Thyroid gland (tissue), 4 donors: ENCODE data around the gene TMED6. TPM values are rescaled to one million over a fixed set of nuclear protein-coding genes. Genes with fewer than 3 reads are reported as not detected.

ENCODE experiments used
- DNase-seq, 2 donors: peaks; one replicate each; pipeline ENCODE4 v3.0.0-alpha.2; 2019
- H3K27ac ChIP-seq, 3 donors: fragments of 200-600 bp; sonication (generic); 1 replicate in 2 of 3; 2 replicates in 1 of 3; pipeline ENCODE4 v1.5.1; 2016 to 2019; ENCODE audit warnings: mild to moderate bottlenecking in 1 of 3, moderate library complexity in 1 of 3
- H3K27me3 ChIP-seq: fragments of 200-600 bp; sonication (generic); one replicate; pipeline ENCODE4 v1.5.1; 2019
- H3K36me3 ChIP-seq, 2 donors: fragments of 200-600 bp; sonication (generic); one replicate each; pipeline ENCODE4 v1.5.1; 2016 to 2019
- H3K4me1 ChIP-seq, 2 donors: fragments of 200-600 bp; sonication (generic); one replicate each; pipeline ENCODE4 v1.5.1; 2017 to 2019
- H3K4me3 ChIP-seq, 3 donors: fragments of 200-600 bp; sonication (generic); replicated peaks in 1 of 3; 1 replicate in 2 of 3; 2 replicates in 1 of 3; pipeline ENCODE4 v1.5.1; 2016; ENCODE audit warnings: mild to moderate bottlenecking in 1 of 3
- H3K9me3 ChIP-seq: fragments of 200-600 bp; sonication (generic); one replicate; pipeline ENCODE4 v1.5.1; 2017
- POLR2A ChIP-seq, 2 donors: fragments of 450-650 bp; IDR thresholded peaks; one replicate each; pipeline ENCODE4 v1.6.1; 2017; ENCODE audit warnings: antibody characterized with exemption in 2 of 2, mild to moderate bottlenecking in 2 of 2, moderate library complexity in 1 of 2
- WGBS, 2 donors: methylation state at CpG; one replicate each; pipeline ENCODE4 v1.1.5; 2017; 5-methylcytosine and 5-hydroxymethylcytosine counted together
- intact Hi-C: fragments of 100-400 bp; cut with DNase I; formaldehyde crosslinking; loops from one replicate; pipeline ENCODE4 v1.15.1; 2023
- total RNA-seq, 4 donors: library from RNA; depleted of rRNA; stranded (reverse); fragments of >200 nt; gene quantifications; one replicate each; pipeline ENCODE4 v1.2.3, GENCODE V29; 2016
- TF ChIP-seq, protein P1 (sequence below), 6 experiments: fragments of 200-600 bp in 3 of 6; fragments of 450-650 bp in 3 of 6; sonication (generic) in 3 of 6; IDR thresholded peaks; one replicate each; pipeline ENCODE4 v1.5.1; 2016 to 2019; ENCODE audit warnings: antibody characterized with exemption in 6 of 6, mild to moderate bottlenecking in 2 of 6, inconsistent platforms in 1 of 6, moderate library complexity in 1 of 6

TMED6 gene
- total RNA-seq, 4 donors from 2014 or later: 4.1 TPM; not detected in 3

DNA sequence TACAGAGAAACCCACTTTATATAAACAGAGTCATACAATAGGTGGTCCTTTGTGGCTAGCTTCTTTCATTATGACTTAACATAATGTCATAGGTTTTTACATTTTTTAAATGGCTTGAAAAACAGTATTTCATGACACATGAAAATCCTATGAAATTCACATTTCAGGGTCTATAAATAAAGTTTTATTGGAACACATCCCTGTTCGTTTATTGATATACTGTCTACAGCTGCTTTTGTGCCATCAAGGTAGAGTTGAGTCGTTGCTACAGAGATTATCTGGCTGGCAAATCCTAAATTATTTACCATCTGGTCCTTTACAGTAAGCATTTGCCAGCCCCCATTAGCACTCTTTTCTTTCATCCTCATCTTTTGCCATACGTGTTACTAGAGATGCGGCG is 38.1 kb downstream of the TMED6 start:
- Histone ChIP-seq H3K4me1 (peaks cover 13 to 26% of the 10 kb centered on the region in 2 donors), H3K9me3 (no peaks in the 10 kb centered on the region), H3K27ac (no peak overlapping the region), H3K36me3 (peaks cover 19 to 27% of the 10 kb centered on the region in 2 donors), H3K27me3 (no peaks in the 10 kb centered on the region), H3K4me3 (no peak overlapping the region)
- intact Hi-C loops: no loop called here
- TF ChIP-seq, protein P1, sequence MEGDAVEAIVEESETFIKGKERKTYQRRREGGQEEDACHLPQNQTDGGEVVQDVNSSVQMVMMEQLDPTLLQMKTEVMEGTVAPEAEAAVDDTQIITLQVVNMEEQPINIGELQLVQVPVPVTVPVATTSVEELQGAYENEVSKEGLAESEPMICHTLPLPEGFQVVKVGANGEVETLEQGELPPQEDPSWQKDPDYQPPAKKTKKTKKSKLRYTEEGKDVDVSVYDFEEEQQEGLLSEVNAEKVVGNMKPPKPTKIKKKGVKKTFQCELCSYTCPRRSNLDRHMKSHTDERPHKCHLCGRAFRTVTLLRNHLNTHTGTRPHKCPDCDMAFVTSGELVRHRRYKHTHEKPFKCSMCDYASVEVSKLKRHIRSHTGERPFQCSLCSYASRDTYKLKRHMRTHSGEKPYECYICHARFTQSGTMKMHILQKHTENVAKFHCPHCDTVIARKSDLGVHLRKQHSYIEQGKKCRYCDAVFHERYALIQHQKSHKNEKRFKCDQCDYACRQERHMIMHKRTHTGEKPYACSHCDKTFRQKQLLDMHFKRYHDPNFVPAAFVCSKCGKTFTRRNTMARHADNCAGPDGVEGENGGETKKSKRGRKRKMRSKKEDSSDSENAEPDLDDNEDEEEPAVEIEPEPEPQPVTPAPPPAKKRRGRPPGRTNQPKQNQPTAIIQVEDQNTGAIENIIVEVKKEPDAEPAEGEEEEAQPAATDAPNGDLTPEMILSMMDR (IDR thresholded peaks at IDR 0.05): no peak
- no peak for DNase-seq
- 97 to 99% methylated on average over 5 of the region's 5 CpGs for WGBS, 2 donors

DNA sequence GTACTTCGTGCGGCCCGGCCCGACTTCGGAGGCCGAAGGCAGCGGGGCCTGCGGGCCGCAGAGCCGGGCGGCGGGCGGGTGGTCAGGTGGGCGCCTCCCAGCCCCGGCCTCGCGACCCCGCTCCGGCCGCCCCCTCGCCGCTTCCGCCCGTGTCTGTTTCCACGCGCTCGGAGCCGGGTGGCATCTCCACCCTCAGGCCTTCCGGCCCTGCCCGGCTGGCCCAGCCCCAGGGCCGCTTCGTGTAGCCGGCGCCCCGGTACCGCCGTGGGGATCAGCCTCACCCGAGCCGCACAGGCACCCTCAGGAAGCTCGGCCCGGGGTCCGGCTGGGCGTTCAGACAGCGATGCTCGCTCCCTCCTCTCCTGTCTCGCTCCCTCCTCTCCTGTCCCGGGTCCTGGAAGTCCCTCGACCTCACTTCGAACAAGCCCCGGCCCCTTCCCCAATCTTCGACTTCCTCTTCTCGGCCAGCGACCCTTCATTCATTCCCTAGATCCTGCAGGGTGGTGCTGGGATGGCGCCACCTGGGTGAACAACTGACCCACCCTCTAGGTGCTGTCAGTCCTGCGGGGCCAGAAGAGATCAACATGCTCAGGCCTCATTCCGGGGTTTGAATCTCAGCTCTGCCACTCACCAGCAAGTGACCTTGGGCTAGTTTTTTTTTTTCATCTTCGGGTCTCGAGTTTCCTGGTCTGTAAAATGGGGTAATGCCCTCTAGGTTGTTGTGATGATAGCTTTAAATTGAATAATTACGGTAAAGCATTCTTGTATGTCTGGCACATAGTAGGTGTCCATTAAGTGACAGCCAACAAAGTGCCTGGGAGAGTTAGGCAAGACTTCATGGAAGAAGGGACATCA is 39.8 kb downstream of the TMED6 start:
- WGBS, 2 donors: 3 to 5% methylated on average over 16 to 22 of the region's 59 CpGs
- H3K4me1 ChIP-seq: peaks cover 19 to 40% of the 10 kb centered on the region in 2 donors
- H3K27ac ChIP-seq: peak overlapping the region; percentile 67 to 85 (median 73)
- no peaks in the 10 kb centered on the region for H3K27me3 ChIP-seq
- peaks cover 9 to 14% of the 10 kb centered on the region in 2 donors for H3K36me3 ChIP-seq
- H3K9me3 ChIP-seq: no peaks in the 10 kb centered on the region
- peak overlapping the region; percentile 62 to 97 (median 85) for H3K4me3 ChIP-seq
- TF ChIP-seq, protein P1 (IDR thresholded peaks at IDR 0.05): no peak
- no peak for TF ChIP-seq POLR2A (IDR thresholded peaks at IDR 0.05)
- intact Hi-C loops: no loop called here
- DNase-seq: peak; percentile 41 to 46

DNA sequence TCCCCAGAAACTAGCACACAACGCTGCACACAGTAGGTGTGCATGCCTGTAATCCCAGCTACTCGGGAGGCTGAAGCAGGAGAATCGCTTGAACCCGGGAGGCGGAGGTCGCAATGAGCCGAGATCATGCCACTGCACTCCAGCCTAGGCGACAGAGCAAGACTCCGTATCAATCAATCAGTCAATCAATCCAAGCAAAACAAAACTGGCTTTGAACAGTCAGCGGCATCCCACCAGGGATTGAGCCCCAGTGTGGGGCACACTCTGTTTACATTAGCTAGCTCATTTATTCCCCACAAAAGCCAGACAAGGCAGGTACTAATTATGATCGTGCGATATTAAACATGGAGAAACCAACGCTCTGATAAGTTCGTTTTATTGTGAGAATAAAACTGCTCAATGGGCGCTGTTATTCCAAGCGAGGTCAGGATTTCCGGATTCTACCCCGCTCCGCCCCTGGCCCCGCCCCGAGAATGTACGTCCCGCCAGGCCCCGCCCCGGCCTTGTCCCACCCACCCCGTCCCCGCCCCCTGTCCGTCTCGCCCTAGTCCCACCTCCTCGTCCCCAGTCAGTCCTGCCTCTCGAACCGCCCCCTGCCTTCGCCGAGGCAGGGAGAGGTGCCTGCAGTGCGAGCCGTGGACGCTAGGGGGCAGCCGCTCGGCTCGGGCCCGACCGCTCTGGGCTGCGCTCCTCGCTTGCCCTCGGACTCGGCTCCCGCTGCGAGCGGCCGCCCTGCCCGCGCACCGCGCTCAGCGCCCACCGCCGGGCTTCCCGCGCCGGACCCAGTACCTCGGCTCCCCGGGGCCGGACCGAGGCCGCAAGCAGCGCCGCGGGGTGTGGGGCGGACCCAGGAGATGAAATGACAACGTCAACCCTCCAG is 40.7 kb downstream of the TMED6 start, which contains the start of gene VPS4A:
VPS4A (plus strand) TSS at position 698 of the 880 bp plus-strand sequence; CDS start at position 860, 162 bp downstream.
- intact Hi-C loops: no loop called here

DNA sequence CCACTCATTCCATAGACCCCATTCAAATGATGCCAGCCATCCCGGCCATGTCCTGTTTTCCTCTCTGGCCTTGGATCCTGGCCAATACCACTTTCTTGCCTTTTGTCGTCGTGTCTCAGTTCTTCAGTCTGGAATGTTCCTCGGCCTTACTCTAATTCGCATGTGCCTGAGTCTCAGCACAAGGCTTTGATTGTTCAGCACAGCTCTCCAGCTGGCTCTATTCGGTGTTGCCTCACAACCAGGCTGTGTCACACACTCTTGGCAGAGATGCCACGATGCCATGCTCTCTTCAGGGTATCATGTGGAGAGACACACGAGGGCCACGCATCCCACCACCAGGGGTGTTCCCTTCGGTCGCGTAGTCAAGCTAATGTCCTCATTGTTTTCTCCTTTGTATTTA is 42.3 kb downstream of the TMED6 start:
- peak; percentile 29 to 35 for DNase-seq
- no peaks in the 10 kb centered on the region for H3K36me3 ChIP-seq
- H3K4me1 ChIP-seq: peaks cover 38 to 61% of the 10 kb centered on the region in 2 donors
- no peaks in the 10 kb centered on the region for H3K27me3 ChIP-seq
- H3K27ac ChIP-seq: peak overlapping the region in 2 of 3 donors; percentile 31 to 32
- 76 to 78% methylated on average over 12 of the region's 12 CpGs for WGBS, 2 donors
- intact Hi-C loops: no loop called here
- TF ChIP-seq, protein P1 (IDR thresholded peaks at IDR 0.05): no peak
- no peak for TF ChIP-seq POLR2A (IDR thresholded peaks at IDR 0.05)
- no peaks in the 10 kb centered on the region for H3K9me3 ChIP-seq
- H3K4me3 ChIP-seq: no peak overlapping the region

More for the DNA sequence above, 40.7 kb downstream of the TMED6 start, which contains the start of gene VPS4A:
- Histone ChIP-seq H3K36me3 (peaks cover under 1 to 6% of the 10 kb centered on the region in 2 donors), H3K27me3 (no peaks in the 10 kb centered on the region), H3K27ac (peak within 1 kb of the TSS; percentile 67 to 85 (median 73)), H3K9me3 (no peaks in the 10 kb centered on the region), H3K4me3 (peak within 1 kb of the TSS; percentile 62 to 97 (median 85)), H3K4me1 (peaks cover 24 to 49% of the 10 kb centered on the region in 2 donors)
- TF ChIP-seq, protein P1 (IDR thresholded peaks at IDR 0.05): peak; percentile 19 to 99 (median 88)
- peak in 1 of 2 donors; percentile 81 for TF ChIP-seq POLR2A (IDR thresholded peaks at IDR 0.05)
- 19 to 20% methylated on average over 27 to 33 of the region's 70 CpGs for WGBS, 2 donors
- DNase-seq: peak; percentile 96 to 97
